Raji (cell line): Measurements from ENCODE around the gene NBEA.

ENCODE experiments used
- POLR2A ChIP-seq: IDR thresholded peaks from 2 replicates; pipeline ENCODE4 v1.6.1; 2011; ENCODE audit warnings: low read depth, low read length, control low read depth; ENCODE audit not compliant: insufficient read depth

The NBEA gene

DNA sequence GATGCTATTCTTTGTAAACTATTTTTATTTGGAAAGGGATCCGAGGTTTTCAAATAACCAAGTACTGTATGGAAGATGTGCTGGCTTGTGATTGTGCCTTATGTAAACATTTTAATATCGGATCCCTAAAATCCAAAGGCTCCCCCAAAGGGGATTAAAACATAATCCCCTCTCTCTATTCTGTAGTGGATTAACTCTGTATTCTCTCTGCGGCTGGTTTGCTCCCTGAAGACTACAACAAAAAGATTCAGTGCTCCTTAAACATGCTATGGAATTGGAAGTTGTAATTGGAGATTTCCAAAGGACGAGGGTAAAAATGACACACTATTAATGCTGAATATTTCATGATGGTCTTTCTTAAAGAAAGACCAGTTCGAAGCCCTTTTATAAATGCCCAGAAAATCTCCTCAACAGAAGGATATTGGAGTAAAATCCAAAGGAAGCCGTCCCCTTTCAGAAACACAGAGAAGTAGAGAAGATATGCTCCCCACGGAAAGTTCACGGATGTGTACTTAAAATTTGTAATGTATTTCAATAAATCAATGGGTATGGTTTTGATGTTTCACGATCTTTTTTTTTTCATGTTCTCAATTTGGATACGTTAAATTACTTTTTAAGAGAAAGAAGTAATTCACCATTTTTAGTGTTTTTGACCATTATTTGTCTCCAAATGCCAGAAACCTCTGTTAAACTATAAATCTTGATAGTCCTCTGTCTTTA is 527.9 kb downstream of the NBEA start:
- TF ChIP-seq POLR2A, result no peak

DNA sequence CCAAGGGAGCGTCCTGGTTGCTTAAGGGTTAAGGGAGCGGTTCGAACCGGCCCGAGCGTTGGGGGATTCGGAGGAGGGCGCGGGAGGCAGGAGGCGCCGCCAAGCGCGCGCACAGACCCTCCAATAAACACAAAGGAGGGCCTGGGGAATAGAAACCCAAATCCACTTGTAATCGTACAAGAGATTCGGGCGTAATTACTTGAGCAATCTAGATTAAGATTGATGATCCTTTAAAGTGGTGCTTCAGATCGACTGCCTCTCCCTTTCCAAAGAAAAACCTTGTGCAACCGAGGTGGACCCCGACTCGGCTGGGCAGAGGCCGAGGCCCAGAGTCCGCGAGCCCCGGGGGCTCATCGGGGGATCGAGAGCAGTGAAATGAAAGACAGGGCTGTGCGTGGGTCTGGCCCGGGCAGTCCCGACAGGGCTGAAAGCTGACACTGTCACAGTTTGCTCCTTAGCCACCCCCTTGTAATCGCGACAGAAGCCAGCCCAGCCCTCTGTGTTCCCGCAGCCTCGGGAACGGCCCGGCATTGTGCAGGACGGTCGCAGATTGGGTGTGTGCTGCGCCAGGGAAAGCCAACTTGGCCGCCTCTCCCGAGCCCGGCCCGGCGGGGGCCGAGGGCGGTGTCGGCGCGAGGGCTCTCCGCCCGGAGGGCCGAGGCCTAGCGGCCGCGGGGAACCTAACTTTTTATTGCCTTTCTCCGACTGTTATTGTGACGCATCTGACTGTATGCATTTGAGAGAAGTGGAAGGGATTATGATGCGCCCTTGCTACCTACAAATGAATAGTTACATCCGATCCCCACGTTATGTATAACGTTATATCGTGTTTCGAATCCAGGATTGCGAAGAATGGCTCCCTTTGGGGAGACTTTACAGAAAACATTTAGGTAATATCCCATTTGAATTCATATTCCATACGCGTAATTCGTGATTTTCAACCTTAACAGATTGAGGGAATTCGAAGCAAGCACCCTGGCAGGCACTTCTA is 528.9 kb downstream of the NBEA start:
- no peak for TF ChIP-seq POLR2A

DNA sequence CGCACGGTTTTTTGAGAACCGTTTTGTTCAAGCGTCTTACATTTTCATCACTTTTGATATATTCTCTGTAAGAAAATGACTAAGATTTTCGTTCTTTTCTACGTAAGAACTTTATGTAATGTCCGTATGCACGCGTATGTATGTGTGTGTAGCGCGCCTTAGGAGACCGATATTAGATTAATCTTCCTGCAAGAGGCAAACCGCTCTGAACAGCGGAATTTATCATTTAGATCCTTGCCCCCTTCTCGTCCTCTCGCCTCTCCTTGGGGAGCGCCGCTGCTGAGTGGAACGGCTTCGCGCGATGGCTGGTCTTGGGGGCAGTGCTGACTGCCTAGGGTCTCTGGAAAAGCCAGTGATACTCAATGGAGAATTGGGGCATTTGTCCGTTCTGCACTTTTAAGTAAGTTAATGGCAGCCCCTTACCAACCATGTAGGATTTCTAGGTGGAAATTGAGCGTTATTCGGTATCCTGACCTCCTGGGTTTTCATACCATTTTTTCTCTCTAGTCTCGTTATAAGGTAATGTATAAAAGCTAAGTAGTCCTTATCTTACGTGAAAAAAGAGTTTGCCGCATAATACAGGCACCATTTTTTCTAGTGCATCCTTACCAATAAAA is 529.7 kb downstream of the NBEA start:
- TF ChIP-seq POLR2A, result no peak

DNA sequence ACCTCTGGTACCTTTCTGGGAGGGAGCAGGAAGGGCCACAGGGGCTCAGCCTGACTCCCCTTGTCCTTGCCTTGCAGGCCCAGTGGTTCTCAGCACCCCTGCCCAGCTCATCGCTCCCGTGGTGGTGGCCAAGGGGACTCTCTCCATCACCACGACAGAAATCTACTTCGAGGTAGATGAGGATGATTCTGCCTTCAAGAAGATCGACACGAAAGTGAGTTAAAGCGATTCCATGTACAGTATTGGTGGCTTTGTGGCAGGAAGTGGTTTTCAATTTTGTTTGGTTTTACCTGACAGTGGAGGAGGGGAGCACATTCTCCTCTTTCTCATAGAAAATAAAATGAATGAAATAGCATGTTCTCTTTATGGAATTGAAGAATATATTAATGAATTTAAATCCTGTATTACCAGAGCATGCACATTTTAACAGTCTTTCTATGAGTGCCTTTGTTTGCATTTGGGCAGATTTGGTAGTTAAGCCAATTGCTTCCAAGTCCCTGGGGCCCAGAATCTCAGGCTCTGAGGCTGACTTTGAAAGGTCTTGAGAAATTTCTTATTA is 530.3 kb downstream of the NBEA start:
- no peak for TF ChIP-seq POLR2A

DNA sequence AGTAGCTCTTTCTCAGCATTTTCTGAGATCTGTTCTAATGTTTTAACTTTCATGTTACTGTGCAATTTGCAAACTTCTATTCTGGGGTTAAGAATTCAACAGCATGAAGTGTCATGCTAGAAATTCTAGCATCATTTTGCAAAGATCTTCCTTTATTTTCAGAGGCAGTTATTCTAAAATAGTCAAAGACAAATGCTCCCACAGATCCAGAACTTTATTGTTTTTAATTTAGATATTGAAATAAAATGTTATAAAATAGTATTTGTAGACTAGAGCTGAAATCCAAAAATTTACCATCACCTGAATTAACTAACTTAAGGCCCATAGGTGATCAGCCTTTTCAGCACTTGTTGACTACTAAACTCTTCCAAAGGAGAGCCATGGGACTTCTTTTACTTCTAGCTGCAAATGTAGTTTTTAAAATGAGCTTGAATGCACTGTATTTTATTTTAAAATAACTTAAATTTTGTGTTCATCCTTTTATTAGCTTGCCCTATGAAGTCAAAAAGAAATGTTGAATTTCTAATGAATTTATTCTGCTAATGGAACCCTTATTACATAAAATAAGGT is 531.2 kb downstream of the NBEA start:
- TF ChIP-seq POLR2A, result no peak

DNA sequence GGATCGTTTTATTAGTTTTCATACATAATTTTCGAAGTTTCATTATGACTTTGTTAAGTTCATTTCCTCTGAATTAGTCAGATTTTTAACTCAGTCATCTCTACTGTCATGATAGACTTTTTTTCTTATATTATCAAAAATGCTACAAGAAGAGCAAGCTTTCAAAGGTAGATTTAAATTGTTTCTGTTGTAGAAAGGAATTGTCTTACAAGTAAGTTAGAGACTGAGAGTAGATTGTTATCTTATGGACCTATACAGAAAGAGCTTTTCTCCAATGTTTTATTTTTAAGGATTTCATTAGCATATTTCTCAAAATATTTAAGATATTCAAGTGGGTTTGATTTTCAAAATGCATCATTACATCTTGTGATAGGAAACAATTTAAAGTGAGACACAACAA is 531.7 kb downstream of the NBEA start:
- no peak for TF ChIP-seq POLR2A

DNA sequence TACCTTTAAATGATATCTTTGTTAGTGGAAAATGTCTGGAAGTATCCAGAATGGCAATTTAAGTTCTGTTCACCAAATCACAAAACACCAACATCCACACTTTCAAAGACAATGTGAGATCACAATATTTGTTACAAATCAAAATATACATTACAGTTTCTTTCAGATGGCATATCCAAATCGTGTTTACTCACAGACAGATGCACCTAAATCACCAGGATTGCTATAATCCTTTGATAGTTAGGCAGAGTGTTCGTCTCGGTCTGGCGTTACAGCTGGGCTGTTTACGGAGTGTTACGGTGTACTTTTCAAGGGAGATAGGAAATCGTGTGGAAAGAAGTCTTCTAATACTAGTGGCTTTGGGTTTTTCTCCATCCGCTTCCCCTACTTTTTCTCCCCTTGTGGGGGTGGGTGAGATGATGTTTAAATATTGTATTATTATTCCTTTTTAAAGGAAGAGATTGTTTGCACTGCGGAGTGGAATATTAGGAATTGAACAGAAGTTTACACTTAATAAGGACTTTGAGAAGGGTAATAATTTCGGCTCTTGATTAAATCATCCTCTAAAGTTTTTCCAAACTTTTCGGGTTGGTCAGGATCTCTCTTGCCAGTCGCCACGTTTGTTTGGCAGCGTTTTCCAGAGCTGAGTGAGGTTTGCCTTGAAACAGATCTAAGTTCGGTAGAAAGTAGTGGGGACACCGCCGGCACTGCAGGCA is 532.6 kb downstream of the NBEA start:
- no peak for TF ChIP-seq POLR2A

DNA sequence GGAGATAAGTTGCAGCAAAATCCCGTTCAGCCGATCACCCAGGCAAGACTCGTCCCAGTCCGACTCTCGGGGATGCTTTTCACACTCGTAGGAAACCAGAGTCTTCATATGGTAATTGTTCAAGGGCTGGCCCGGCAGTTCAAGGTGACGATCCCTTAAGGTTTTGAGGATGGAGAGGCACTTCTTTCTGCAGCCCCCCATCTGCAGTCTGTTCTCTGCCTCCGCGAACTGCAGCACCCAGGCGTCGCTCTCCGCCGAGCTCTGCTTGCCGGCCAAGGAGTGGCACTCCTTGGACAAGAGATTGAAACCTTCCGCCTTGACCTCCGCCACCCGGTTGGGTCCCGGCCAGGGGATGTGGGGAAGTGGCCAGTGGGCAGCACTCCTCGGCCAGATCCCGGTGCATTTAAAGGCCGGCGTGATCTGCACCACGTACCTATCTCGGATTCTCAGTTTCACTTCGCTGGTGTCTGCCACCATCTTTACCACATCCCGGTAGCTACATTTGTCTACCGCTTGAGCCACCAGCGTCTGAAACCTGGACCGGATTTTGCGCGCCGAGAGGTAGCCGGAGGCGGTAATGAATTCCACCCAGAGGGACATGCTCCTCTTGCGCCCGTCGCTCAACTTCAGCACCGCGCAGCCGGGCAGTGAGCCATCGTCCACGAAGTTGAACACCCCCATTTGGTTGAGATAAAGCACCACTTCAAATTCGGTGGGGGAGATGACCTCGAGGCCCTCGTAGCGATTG is 533.3 kb downstream of the NBEA start:
- TF ChIP-seq POLR2A, result no peak

DNA sequence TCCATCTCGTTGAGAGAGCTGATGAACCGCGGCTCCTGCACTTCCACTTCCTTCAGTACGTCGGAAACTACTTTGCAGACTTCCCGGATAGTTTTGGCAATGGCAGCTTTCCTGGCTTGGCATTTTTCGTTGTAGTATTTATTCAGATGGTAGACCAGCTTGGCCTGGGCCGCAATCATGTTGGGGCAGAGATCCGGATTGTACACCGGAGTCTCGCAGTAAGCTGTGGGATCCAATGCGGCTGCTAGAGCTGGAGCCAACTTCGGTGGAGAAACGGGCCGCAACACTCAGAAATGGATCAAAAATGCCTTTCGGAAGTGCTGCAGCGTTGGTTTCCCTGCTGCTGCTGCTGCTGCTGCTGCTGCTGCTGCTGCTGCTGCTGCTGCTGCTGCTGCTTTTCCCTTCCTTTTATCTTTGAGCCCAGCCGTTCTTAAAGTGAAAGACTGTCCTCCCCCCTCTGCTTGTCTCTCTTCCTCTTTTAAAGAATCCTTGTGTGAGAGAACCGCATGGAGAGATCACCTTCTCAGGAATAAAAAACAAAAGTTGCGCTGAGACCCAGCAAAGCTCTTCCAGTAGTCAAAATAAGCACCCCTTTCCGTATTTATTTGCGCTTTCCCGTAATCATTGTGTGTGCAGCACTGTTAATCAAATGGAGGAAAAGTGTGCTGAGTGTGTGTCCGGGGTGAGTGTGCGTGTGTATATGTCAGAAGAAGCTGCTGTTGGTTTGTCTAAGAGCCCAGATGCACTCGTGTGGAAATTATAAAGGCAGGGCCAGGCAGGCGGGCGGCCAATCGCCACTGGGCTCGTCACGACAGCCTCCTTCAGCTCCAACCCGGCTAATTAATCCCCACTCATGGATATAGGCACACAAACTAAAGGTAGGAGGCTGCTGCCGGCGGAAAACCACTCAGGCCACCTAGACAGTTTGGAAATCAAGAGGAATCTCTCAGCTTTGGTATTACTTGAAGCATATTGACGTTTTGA is 534.2 kb downstream of the NBEA start, which contains the start of gene MAB21L1:
Gene MAB21L1 (minus strand): TSS at position 730 of the 984 bp plus-strand sequence. CDS start 551 bp downstream, at position 179.
- TF ChIP-seq POLR2A, result peak; percentile 49; the same call in 1 of the 2 replicates

DNA sequence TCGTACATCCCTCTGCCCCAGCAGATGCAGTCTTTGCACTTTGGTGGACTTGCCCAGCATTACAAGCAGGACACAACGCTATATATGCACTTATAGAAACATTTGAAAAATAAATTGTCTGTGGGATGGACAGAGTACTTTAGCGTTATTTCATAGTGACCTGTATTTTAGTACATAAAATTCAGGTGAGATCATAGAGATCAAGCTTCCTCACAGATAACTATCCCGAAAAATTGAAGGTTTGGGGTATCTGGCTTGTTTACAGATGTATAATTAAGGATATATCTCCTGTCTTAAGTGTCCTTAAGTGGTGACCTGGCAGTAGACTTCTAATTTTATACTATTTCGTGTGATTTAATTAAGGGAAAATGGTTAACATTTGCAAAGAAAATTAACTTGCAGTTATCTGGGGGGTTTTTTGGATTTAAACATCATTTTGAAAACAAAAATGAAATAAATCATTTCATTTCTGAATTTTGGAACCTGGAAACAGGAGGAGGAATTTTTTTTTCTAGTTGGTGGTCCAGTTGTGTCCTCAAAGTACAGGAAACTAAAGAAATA is 535.4 kb downstream of the NBEA start:
- TF ChIP-seq POLR2A, result no peak

DNA sequence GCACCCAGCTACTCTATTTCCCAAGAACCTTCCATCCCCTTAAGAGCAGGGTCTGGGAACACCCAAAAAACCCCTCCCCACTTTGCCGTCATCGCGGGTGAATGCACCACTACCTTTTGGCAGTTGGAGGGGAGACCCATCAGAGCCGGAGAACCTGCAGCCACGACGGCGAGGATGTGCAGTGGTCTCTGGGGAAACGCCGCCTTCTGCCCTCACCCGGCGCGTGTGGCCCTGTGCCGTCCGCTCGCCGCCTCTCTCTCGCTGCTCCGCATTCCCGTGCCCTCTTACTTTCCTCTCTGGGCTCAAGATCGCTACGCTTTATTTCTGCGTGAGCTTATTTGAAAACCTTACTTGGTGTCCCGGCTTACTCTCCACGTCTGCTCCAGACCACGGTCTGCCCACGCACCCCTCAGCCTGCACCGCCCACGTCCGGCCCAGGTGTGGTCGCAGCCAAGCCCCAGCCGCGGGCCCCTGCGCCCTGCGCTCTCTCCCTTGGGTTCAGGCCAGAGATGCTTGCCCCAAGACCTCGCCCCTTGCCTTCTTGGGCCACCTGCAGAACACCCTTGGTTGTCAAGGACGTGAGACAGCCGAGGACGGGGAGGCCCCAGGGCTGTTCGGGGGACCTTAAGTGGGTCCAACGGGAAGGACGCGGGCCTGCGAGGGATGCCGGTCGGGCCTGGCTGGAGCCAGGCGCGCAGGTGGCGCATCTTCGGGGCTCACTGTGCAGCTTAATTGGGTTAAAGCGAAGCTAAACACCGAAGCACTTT is 536.4 kb downstream of the NBEA start:
- TF ChIP-seq POLR2A, result peak; percentile 20; the same call in 1 of the 2 replicates

DNA sequence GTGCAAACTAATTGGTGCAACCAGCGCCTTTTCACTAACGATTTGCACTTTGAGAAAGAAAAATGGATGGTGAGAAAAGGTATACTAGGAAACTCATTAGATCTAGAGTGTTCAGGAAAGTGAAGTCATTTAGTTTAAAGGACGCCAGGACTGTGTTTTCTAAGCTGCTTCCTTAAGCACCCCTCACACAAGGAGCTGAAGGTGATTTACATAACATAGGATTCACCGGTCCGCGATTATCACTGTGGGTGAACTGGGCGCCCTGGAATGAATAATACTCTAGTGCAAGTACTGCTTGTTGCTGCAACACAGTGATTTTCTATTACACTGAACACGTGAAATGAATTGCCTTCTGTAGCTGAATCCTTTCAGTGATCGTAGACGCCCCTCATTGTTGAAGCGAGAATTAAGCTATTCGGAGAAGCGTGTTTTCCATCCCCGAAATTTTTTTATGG is 537.0 kb downstream of the NBEA start:
- no peak for TF ChIP-seq POLR2A
